AG08396 (cell line): ENCODE results near the gene MAML3.
A peak's percentile ranks its signal among the peaks of the same experiment; 100 is the strongest.

Experiments
- DNase-seq: peaks from one replicate; pipeline ENCODE4 v3.0.0; 2012; ENCODE audit warnings: low spot score, mixed read lengths

The MAML3 gene

GRCh38 chr4:139754938-139755337, 399.0 kb downstream of the MAML3 start:
- DNase-seq: no peak

- DNase-seq: no peak
These were observed 400.3 kb downstream of the MAML3 start for GRCh38 chr4:139753686-139754085.

GRCh38 chr4:139749835-139750498, 404.0 kb downstream of the MAML3 start:
- no peak for DNase-seq

DNA sequence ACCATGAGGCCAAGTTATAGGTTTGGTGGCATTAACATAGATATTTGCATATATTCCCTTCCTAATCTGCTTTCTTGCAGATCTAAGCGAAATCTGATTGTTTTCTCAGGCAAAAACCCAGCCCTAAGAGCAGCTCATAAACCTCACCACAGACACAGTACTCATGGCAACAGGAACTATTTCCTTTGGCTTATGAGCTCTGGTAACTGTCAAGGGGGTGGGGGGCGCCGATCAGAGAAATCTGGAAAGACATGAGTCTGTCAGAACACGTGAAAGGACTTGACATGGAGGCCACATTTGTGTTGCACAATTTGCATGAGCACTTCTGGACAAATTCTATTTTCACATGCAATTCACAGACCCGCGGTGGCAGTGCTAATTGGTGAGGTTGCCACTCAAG, 404.6 kb downstream of the MAML3 start:
- no peak for DNase-seq

DNA sequence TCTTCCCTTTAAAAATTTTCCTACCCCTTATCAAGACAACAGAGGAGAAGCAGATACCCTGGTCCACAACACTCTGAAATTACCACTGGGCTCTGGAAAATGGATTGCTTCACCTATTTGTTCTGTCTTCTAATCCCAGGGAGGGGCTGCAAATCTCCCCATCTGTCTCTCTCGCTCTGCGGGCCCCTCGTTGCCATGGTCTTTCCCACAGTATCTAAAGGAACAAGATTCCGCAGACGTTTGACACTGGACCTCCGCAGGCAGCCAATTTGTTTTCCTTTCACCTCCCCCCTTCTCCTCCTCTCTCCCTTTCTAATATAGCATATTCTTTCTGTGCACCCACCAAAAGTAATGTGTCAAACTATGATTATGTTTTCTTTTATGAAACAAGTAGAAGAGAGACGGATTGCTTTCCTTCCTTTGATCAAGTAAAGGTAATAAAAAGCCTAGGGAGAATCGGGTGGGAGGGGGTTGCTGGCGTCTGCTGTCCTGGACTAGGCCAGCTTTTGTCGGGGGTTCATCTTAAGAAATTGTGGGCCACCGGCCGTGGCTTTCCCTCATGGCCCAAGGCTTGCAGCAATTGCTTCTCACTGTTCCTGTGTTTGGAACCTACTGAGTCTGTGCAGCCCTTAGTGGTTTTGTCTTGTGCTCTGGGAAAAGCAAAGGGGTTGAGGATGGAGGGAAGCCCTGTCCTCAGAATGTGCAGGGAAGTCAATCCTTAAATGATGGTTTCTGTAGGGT, 407.4 kb downstream of the MAML3 start:
- no peak for DNase-seq

GRCh38 chr4:139745111-139745639, 408.8 kb downstream of the MAML3 start:
- no peak for DNase-seq

- no peak for DNase-seq
These were observed 409.8 kb downstream of the MAML3 start for GRCh38 chr4:139744232-139744631.

GRCh38 chr4:139743027-139743426, 411.0 kb downstream of the MAML3 start:
- no peak for DNase-seq

- DNase-seq: peak; percentile 76
These were observed 413.4 kb downstream of the MAML3 start for GRCh38 chr4:139740531-139741041.

GRCh38 chr4:139740121-139740520, 413.9 kb downstream of the MAML3 start:
- peak; percentile 28 for DNase-seq

- DNase-seq: no peak
These were observed 415.0 kb downstream of the MAML3 start for GRCh38 chr4:139738846-139739613.

- no peak for DNase-seq
These were observed 417.3 kb downstream of the MAML3 start for GRCh38 chr4:139736661-139737060.

GRCh38 chr4:139736274-139736660, 417.7 kb downstream of the MAML3 start:
- no peak for DNase-seq

- peak; percentile 49 for DNase-seq
These were observed 418.4 kb downstream of the MAML3 start for GRCh38 chr4:139735381-139736273.

GRCh38 chr4:139734875-139735380, 419.1 kb downstream of the MAML3 start:
- peak; percentile 87 for DNase-seq

DNA sequence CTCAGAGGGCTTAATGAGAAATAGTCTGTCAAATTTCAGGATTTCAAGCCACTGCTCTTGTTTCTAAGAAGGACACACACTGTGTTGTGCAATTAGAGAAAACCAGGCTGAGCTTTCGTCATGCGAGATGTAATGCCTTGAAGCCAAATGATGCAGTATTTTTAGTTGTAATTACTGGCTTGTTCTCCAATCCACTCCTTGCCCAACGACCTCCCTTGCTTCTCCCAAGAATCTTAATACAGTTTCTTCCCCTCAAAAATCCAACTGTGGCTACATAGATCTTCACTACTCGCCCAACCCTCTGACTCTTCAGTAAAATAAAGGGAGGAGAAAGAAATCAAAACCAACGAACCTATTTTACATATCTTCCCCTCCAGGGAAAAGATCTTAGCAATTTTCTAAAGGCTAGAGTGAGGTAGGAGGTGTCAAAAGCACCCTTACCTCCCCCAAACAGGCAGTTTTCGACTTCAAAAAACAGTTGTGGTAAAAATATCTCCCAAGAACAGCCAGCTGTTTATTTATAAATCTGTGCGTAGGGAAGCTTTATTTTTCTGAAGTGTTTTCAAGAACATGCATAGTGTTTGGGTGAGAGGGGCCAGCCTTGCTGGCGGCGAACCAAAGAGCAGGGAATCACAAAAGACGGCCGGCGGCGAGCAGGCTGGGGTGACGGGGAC, 419.6 kb downstream of the MAML3 start:
- DNase-seq: peak; percentile 45

DNA sequence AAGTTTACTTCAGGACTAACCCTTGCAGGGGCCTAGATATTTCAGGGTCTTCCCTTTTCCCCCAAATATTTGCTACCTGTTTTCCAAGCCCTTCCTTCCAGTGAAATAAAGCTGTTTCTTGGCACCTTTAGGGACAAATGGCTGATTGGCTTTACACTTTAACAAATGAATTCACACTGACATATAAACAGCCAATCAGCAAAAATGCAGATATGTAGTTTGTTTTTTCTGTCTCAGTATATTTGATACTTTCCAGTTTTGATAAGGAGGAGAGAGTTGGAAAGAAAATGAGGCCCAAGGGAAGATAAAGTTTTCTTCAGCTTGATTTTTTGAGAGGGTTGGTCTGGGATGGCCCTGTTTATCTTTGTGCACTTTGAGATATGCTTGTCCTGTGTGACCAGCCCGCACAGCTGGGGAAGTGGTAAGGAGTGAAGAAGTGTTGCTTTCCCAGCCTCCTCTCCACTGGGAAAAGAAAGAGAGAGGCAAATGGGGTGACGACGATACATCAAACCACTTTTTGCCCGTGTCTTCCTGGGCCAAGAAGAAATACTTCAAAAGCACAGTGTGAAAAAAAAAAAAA, 420.9 kb downstream of the MAML3 start:
- DNase-seq: no peak

GRCh38 chr4:139728840-139729239, 425.1 kb downstream of the MAML3 start:
- DNase-seq: no peak

DNA sequence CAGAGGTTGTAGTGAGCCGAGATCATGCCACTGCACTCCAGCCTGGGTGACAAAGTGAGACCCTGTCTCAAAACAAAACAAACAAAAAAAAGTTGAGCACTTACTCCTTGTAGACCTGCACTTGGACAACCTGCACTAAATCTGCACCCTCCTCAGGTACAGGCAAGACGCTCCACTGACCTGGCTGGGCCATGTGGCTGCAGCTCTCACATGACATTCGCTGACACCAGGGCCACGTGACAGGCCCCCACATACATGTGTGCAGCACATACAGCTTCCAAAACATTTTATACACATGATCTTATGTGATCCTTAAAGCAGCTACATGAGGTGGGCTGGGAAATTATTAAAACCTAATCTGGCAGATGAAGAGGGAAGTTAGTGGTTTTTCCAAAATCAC, 425.8 kb downstream of the MAML3 start:
- DNase-seq: no peak

DNA sequence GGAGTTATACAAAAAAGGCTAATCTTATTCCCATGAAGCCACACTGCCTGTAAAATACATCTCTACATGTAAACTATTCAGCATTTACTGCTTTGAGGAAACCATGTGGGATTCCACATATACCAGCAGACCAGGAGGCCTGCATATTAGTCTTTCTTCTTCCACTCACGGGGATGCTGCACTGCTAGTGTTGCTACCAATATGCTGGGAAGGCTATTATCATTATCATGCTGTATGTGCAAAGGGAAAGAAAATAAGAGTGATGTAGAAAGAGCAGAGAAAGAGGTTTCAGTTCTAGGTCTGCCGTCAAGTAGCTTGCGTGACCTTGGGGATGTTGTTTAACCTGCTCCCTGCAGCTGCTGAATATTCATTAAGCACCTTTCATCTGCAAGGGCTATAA, 427.4 kb downstream of the MAML3 start:
- no peak for DNase-seq
